SK-N-DZ (cell line): ENCODE results near the gene CLSTN3.
"Not testable (repeated sequence)": the region's sequence is repeated elsewhere in the genome, so short reads cannot be mapped to it uniquely, and the experiment has no call there.

Source experiments
- DNase-seq: peaks from one replicate; pipeline ENCODE4 v3.0.0-alpha.2; 2015; ENCODE audit warnings: low spot score

CLSTN3 gene

GRCh38 chr12:7103837-7104584 is 26.2 kb upstream of the CLSTN3 start:
- DNase-seq: no peak

GRCh38 chr12:7106082-7106481 is 24.1 kb upstream of the CLSTN3 start:
- DNase-seq: no peak

- not testable (repeated sequence) for DNase-seq
Observed at GRCh38 chr12:7107181-7107580, 23.0 kb upstream of the CLSTN3 start.

- no peak for DNase-seq
Observed at GRCh38 chr12:7107636-7108002, 22.6 kb upstream of the CLSTN3 start.

- DNase-seq: peak; percentile 82
Observed at GRCh38 chr12:7108003-7108795, 22.0 kb upstream of the CLSTN3 start.

GRCh38 chr12:7108796-7109571 is 21.2 kb upstream of the CLSTN3 start, which contains the start of gene C1RL:
C1RL (minus strand) TSS chr12:7109214; CDS start chr12:7109180, 34 bp downstream.
- peak; percentile 87 for DNase-seq

- no peak for DNase-seq
Observed at GRCh38 chr12:7109572-7109920, 20.6 kb upstream of the CLSTN3 start.

GRCh38 chr12:7110661-7111060 is 19.5 kb upstream of the CLSTN3 start:
- DNase-seq: no peak

- DNase-seq: no peak
Observed at GRCh38 chr12:7112041-7112440, 18.1 kb upstream of the CLSTN3 start.

- peak; percentile 53 for DNase-seq
Observed at GRCh38 chr12:7113389-7113871, 16.7 kb upstream of the CLSTN3 start.

- DNase-seq: no peak
Observed at GRCh38 chr12:7114008-7114407, 16.2 kb upstream of the CLSTN3 start.

GRCh38 chr12:7114851-7115250 is 15.3 kb upstream of the CLSTN3 start:
- no peak for DNase-seq

GRCh38 chr12:7116196-7116595 is 14.0 kb upstream of the CLSTN3 start:
- no peak for DNase-seq

- no peak for DNase-seq
Observed at GRCh38 chr12:7116916-7117315, 13.3 kb upstream of the CLSTN3 start.

- DNase-seq: no peak
Observed at GRCh38 chr12:7117670-7118069, 12.5 kb upstream of the CLSTN3 start.

GRCh38 chr12:7118881-7119280 is 11.3 kb upstream of the CLSTN3 start:
- DNase-seq: no peak

GRCh38 chr12:7120166-7120565 is 10.0 kb upstream of the CLSTN3 start:
- no peak for DNase-seq

- no peak for DNase-seq
Observed at GRCh38 chr12:7121324-7121723, 8.8 kb upstream of the CLSTN3 start.

GRCh38 chr12:7122811-7123769 is 7.1 kb upstream of the CLSTN3 start:
- no peak for DNase-seq

- no peak for DNase-seq
Observed at GRCh38 chr12:7123806-7124522, 6.2 kb upstream of the CLSTN3 start.
